ENCODE results near the gene C22orf15. TPM values are rescaled to one million over a fixed set of nuclear protein-coding genes. Genes with fewer than 3 reads are reported as not detected.

C22orf15 gene
- total RNA-seq, 1 experiment from 2014 or later = 2.7 TPM

- TF ChIP-seq HMGXB4 (CRISPR knock-in tag; IDR thresholded peaks at IDR 0.05) (0 out of 2 replicates have a peak, but pooled peaks have one; percentile 55), ERG (CRISPR knock-in tag; IDR thresholded peaks at IDR 0.05) (no peak), IRF2 (CRISPR knock-in tag; IDR thresholded peaks at IDR 0.05; ENCODE audit: borderline replicate concordance, low read depth) (no peak), CREM (CRISPR knock-in tag; IDR thresholded peaks at IDR 0.05) (peak; percentile 95), ZSCAN18 (CRISPR knock-in tag; IDR thresholded peaks at IDR 0.05) (no peak), ZNF425 (CRISPR knock-in tag; conservative IDR thresholded peaks at IDR 0.05) (no peak), MYBL2 (CRISPR knock-in tag; IDR thresholded peaks at IDR 0.05) (no peak), AFF4 (CRISPR knock-in tag; IDR thresholded peaks at IDR 0.05; ENCODE audit: borderline replicate concordance) (peak; percentile 89), FOXP1 (CRISPR knock-in tag; IDR thresholded peaks at IDR 0.05; ENCODE audit: borderline replicate concordance) (peak; percentile 72; the same call in 1 of the 2 replicates), SMAD4 (CRISPR knock-in tag; IDR thresholded peaks at IDR 0.05) (no peak), GABPB1 (CRISPR knock-in tag; IDR thresholded peaks at IDR 0.05) (peak; percentile 49; the same call in 1 of the 2 replicates), TEAD4 (CRISPR knock-in tag; IDR thresholded peaks at IDR 0.05) (peak; percentile 22; the same call in 1 of the 2 replicates)
Measured at GRCh38 chr22:23716811-23717801, 45.7 kb upstream of the C22orf15 start (continued).
